Immature natural killer cell (primary cell): ENCODE measurements around the gene HERC5. TPM values are rescaled to one million over a fixed set of nuclear protein-coding genes. Genes with fewer than 3 reads are reported as not detected.

Experiments used
- DNase-seq, 3 donors: peaks; one replicate each; pipeline ENCODE4 v3.0.0; 2022; ENCODE audit warnings: mixed read lengths in 1 of 3
- H3K27ac Mint-ChIP-seq, 6 donors: one replicate each; pipeline ENCODE4 v1.8.0; 2020; ENCODE audit warnings: mixed read lengths in 6 of 6, mild to moderate bottlenecking in 5 of 6, inconsistent platforms in 4 of 6, moderate library complexity in 3 of 6
- H3K27me3 Mint-ChIP-seq, 3 donors: one replicate each; pipeline ENCODE4 v1.8.0; 2020 to 2021; ENCODE audit warnings: low read depth in 3 of 3, mild to moderate bottlenecking in 3 of 3, mixed read lengths in 3 of 3, moderate library complexity in 3 of 3, inconsistent platforms in 1 of 3
- H3K36me3 Mint-ChIP-seq, 3 donors: one replicate each; pipeline ENCODE4 v1.8.0; 2020; ENCODE audit warnings: mixed read lengths in 3 of 3, inconsistent platforms in 2 of 3, mild to moderate bottlenecking in 2 of 3
- H3K4me1 Mint-ChIP-seq, 2 donors: one replicate each; pipeline ENCODE4 v1.8.0; 2020; ENCODE audit warnings: inconsistent platforms in 2 of 2, mild to moderate bottlenecking in 2 of 2, mixed read lengths in 2 of 2, moderate library complexity in 1 of 2
- H3K4me3 Mint-ChIP-seq, 5 donors: one replicate each; pipeline ENCODE4 v1.8.0; 2020; ENCODE audit warnings: mild to moderate bottlenecking in 5 of 5, mixed read lengths in 5 of 5, inconsistent platforms in 3 of 5, moderate library complexity in 3 of 5
- H3K9me3 Mint-ChIP-seq, 6 donors: one replicate each; pipeline ENCODE4 v1.8.0; 2020; ENCODE audit warnings: mild to moderate bottlenecking in 6 of 6, mixed read lengths in 6 of 6, inconsistent platforms in 4 of 6, moderate library complexity in 3 of 6
- polyA plus RNA-seq, 3 donors: library from polyadenylated mRNA; unstranded; fragments of 300-500 nt; fragmentation: Illumina TruSeq; gene quantifications; one replicate each; pipeline ENCODE4 v1.2.3, GENCODE V29; 2021

Gene HERC5
- polyA plus RNA-seq, 3 donors from 2014 or later = 9.2 to 12.1 (median 12.1) TPM

- Mint-ChIP-seq H3K27me3 (peaks cover 2 to 4% (median 3%) of the 10 kb centered on the region in 3 donors), H3K27ac (no peak overlapping the region), H3K4me1 (peaks cover 3 to 13% of the 10 kb centered on the region in 2 donors), H3K9me3 (no peaks in the 10 kb centered on the region), H3K4me3 (no peak overlapping the region), H3K36me3 (peaks cover 0 to 4% (median 0%) of the 10 kb centered on the region in 3 donors)
- DNase-seq = no peak
These were observed 59.8 kb downstream of the HERC5 start for GRCh38 chr4:88516746-88517145.

GRCh38 chr4:88517825-88518224, 60.9 kb downstream of the HERC5 start:
- Mint-ChIP-seq H3K4me3 (no peak overlapping the region), H3K27me3 (peaks cover under 1 to 5% (median 5%) of the 10 kb centered on the region in 3 donors), H3K27ac (no peak overlapping the region), H3K36me3 (peaks cover 0 to 4% (median 0%) of the 10 kb centered on the region in 3 donors), H3K4me1 (peaks cover 11 to 24% of the 10 kb centered on the region in 2 donors), H3K9me3 (no peaks in the 10 kb centered on the region)
- DNase-seq = no peak

- peaks cover 12 to 28% of the 10 kb centered on the region in 2 donors for H3K4me1 Mint-ChIP-seq
- no peak overlapping the region for H3K27ac Mint-ChIP-seq
- H3K27me3 Mint-ChIP-seq = peaks cover 0 to 6% (median 2%) of the 10 kb centered on the region in 3 donors
- H3K9me3 Mint-ChIP-seq = no peaks in the 10 kb centered on the region
- no peak for DNase-seq
- H3K4me3 Mint-ChIP-seq = no peak overlapping the region
- peaks cover 0 to 4% (median 0%) of the 10 kb centered on the region in 3 donors for H3K36me3 Mint-ChIP-seq
These were observed 62.0 kb downstream of the HERC5 start for GRCh38 chr4:88518911-88519310.

- Mint-ChIP-seq H3K27me3 (peaks cover 0 to 5% (median 2%) of the 10 kb centered on the region in 3 donors), H3K4me3 (peak overlapping the region; percentile 93 to 98 (median 96)), H3K4me1 (peaks cover 17 to 42% of the 10 kb centered on the region in 2 donors), H3K36me3 (peaks cover 0 to 4% (median 0%) of the 10 kb centered on the region in 3 donors), H3K9me3 (no peaks in the 10 kb centered on the region), H3K27ac (peak overlapping the region; percentile 86 to 93 (median 88))
- peak; percentile 12 to 21 (median 17) for DNase-seq
These were observed 65.9 kb downstream of the HERC5 start for GRCh38 chr4:88522702-88523324.

GRCh38 chr4:88523325-88524129, 66.6 kb downstream of the HERC5 start, which contains the start of gene PYURF:
Gene PYURF, minus strand, starts transcription at chr4:88523776. Its CDS starts 76 bp downstream, at chr4:88523700.
- Mint-ChIP-seq H3K27me3 (peaks cover 0 to 5% (median 2%) of the 10 kb centered on the region in 3 donors), H3K4me3 (peak within 1 kb of the TSS; percentile 93 to 98 (median 96)), H3K27ac (peak within 1 kb of the TSS; percentile 86 to 93 (median 88)), H3K4me1 (peaks cover 17 to 42% of the 10 kb centered on the region in 2 donors), H3K9me3 (no peaks in the 10 kb centered on the region), H3K36me3 (peaks cover 0 to 4% (median 0%) of the 10 kb centered on the region in 3 donors)
- DNase-seq = peak; percentile 77 to 80 (median 79)

GRCh38 chr4:88524171-88524570, 67.3 kb downstream of the HERC5 start:
- Mint-ChIP-seq H3K9me3 (no peaks in the 10 kb centered on the region), H3K4me3 (peak overlapping the region; percentile 80 to 98 (median 94)), H3K36me3 (peaks cover 0 to 4% (median 0%) of the 10 kb centered on the region in 3 donors), H3K4me1 (peaks cover 17 to 42% of the 10 kb centered on the region in 2 donors), H3K27me3 (peaks cover 0 to 5% (median 4%) of the 10 kb centered on the region in 3 donors), H3K27ac (peak overlapping the region; percentile 76 to 87 (median 80))
- DNase-seq = no peak

- peaks cover 0 to under 1% (median 0%) of the 10 kb centered on the region in 3 donors for H3K36me3 Mint-ChIP-seq
- no peaks in the 10 kb centered on the region for H3K9me3 Mint-ChIP-seq
- peak overlapping the region in 1 of 5 donors; percentile 0 for H3K4me3 Mint-ChIP-seq
- H3K4me1 Mint-ChIP-seq = peaks cover 14 to 33% of the 10 kb centered on the region in 2 donors
- H3K27me3 Mint-ChIP-seq = peaks cover 0 to 5% (median 4%) of the 10 kb centered on the region in 3 donors
- H3K27ac Mint-ChIP-seq = peak overlapping the region in 2 of 6 donors; percentile 1 to 7
- DNase-seq = peak in 2 of 3 donors; percentile 10 to 25
These were observed 69.4 kb downstream of the HERC5 start for GRCh38 chr4:88526221-88526815.

GRCh38 chr4:88527787-88528186, 70.9 kb downstream of the HERC5 start:
- DNase-seq = no peak
- Mint-ChIP-seq H3K4me1 (peaks cover 6 to 18% of the 10 kb centered on the region in 2 donors), H3K36me3 (no peaks in the 10 kb centered on the region), H3K27me3 (peaks cover 0 to 3% (median 3%) of the 10 kb centered on the region in 3 donors), H3K9me3 (no peaks in the 10 kb centered on the region), H3K4me3 (no peak overlapping the region), H3K27ac (no peak overlapping the region)

- peaks cover 0 to 2% (median 0%) of the 10 kb centered on the region in 3 donors for H3K27me3 Mint-ChIP-seq
- H3K9me3 Mint-ChIP-seq = no peaks in the 10 kb centered on the region
- H3K4me3 Mint-ChIP-seq = no peak overlapping the region
- no peak for DNase-seq
- H3K36me3 Mint-ChIP-seq = no peaks in the 10 kb centered on the region
- H3K4me1 Mint-ChIP-seq = peaks cover 4 to 14% of the 10 kb centered on the region in 2 donors
- H3K27ac Mint-ChIP-seq = no peak overlapping the region
These were observed 71.9 kb downstream of the HERC5 start for GRCh38 chr4:88528861-88529260.

GRCh38 chr4:88531549-88531948, 74.6 kb downstream of the HERC5 start:
- Mint-ChIP-seq H3K27me3 (peaks cover 0 to 2% (median 0%) of the 10 kb centered on the region in 3 donors), H3K36me3 (no peaks in the 10 kb centered on the region), H3K9me3 (no peaks in the 10 kb centered on the region), H3K27ac (no peak overlapping the region), H3K4me3 (no peak overlapping the region), H3K4me1 (no peaks in the 10 kb centered on the region)
- DNase-seq = no peak

GRCh38 chr4:88533088-88533790, 76.3 kb downstream of the HERC5 start:
- H3K9me3 Mint-ChIP-seq = no peaks in the 10 kb centered on the region

GRCh38 chr4:88533937-88534750, 77.2 kb downstream of the HERC5 start:
- H3K4me3 Mint-ChIP-seq = no peak overlapping the region
- H3K27me3 Mint-ChIP-seq = no peaks in the 10 kb centered on the region
- no peaks in the 10 kb centered on the region for H3K9me3 Mint-ChIP-seq
- H3K27ac Mint-ChIP-seq = no peak overlapping the region
- no peak for DNase-seq
- H3K4me1 Mint-ChIP-seq = no peaks in the 10 kb centered on the region
- no peaks in the 10 kb centered on the region for H3K36me3 Mint-ChIP-seq

More at GRCh38 chr4:88533088-88533790, 76.3 kb downstream of the HERC5 start:
- H3K36me3 Mint-ChIP-seq = no peaks in the 10 kb centered on the region
- no peak overlapping the region for H3K27ac Mint-ChIP-seq
- DNase-seq = no peak
- no peaks in the 10 kb centered on the region for H3K4me1 Mint-ChIP-seq
- H3K27me3 Mint-ChIP-seq = peaks cover 0 to 2% (median 0%) of the 10 kb centered on the region in 3 donors
- no peak overlapping the region for H3K4me3 Mint-ChIP-seq
